ENCODE measurements around the gene CD300LF. TPM values are rescaled to one million over a fixed set of nuclear protein-coding genes. Genes with fewer than 3 reads are reported as not detected.
A peak's percentile ranks its signal among the peaks of the same experiment; 100 is the strongest.

The CD300LF gene
- total RNA-seq, 1 experiment from 2014 or later, result not detected

- no peak for TF ChIP-seq MXD4 (CRISPR knock-in tag; IDR thresholded peaks at IDR 0.05; ENCODE audit: borderline replicate concordance)
- no peak for TF ChIP-seq CTCF (IDR thresholded peaks at IDR 0.05)
These were observed 36.7 kb upstream of the CD300LF start (continued) for GRCh38 chr17:74749279-74750038.

- Mint-ChIP-seq H3K4me3 (peak within 1 kb of the TSS; percentile 92), H3K27ac (peak within 1 kb of the TSS; percentile 57), H3K4me1 (peaks cover 64% of the 10 kb centered on the region), H3K36me3 (peaks cover 8% of the 10 kb centered on the region), H3K27me3 (ENCODE audit: low read depth) (peaks cover 3% of the 10 kb centered on the region; the same call in 1 of the 2 replicates), H3K9me3 (peaks cover 3% of the 10 kb centered on the region; the same call in 1 of the 2 replicates)
- POLR2A ChIA-PET, result interaction anchor here (0.6 to 1.4 kb wide), 3 partner anchors 11 to 35 kb away, joined by 5 to 8 read pairs (median 6); partner anchors contain the start of gene NAT9
- ATAC-seq (peak; percentile 86), DNase-seq (ENCODE audit: low spot score) (peak; percentile 61)
- CTCF ChIA-PET, result interaction anchor here (0.6 to 3.7 kb wide), 14 partner anchors 11 to 213 kb away, joined by 3 to 35 read pairs (median 8); partner anchors contain the start of genes NAT9 and RAB37
- TF ChIP-seq SP1 (CRISPR knock-in tag; conservative IDR thresholded peaks at IDR 0.05), result peak; percentile 66
- TF ChIP-seq PREB (CRISPR knock-in tag; IDR thresholded peaks at IDR 0.05; ENCODE audit: borderline replicate concordance), result 0 out of 2 replicates have a peak, but pooled peaks have one; percentile 26
- peak; percentile 80 for TF ChIP-seq NFYB (CRISPR knock-in tag; conservative IDR thresholded peaks at IDR 0.05; ENCODE audit: low read depth)
- peak; percentile 43; the same call in 1 of the 2 replicates for TF ChIP-seq ZNF317 (CRISPR knock-in tag; IDR thresholded peaks at IDR 0.05; ENCODE audit: borderline replicate concordance, low read depth)
- TF ChIP-seq ATF3 (CRISPR knock-in tag; conservative IDR thresholded peaks at IDR 0.05), result 0 out of 2 replicates have a peak, but pooled peaks have one; percentile 24
- 0 out of 2 replicates have a peak, but pooled peaks have one; percentile 45 for TF ChIP-seq NR2C2 (CRISPR knock-in tag; IDR thresholded peaks at IDR 0.05)
- TF ChIP-seq FOXK1 (CRISPR knock-in tag; IDR thresholded peaks at IDR 0.05), result 0 out of 2 replicates have a peak, but pooled peaks have one; percentile 6
- TF ChIP-seq AFF4 (CRISPR knock-in tag; IDR thresholded peaks at IDR 0.05; ENCODE audit: borderline replicate concordance), result 0 out of 2 replicates have a peak, but pooled peaks have one; percentile 31
- TF ChIP-seq PRDM15 (CRISPR knock-in tag; IDR thresholded peaks at IDR 0.05), result peak; percentile 8; the same call in 1 of the 2 replicates
- TF ChIP-seq CREM (CRISPR knock-in tag; IDR thresholded peaks at IDR 0.05), result no peak
- TF ChIP-seq SOX15 (CRISPR knock-in tag; IDR thresholded peaks at IDR 0.05), result no peak
- TF ChIP-seq ZMAT4 (CRISPR knock-in tag; IDR thresholded peaks at IDR 0.05), result 0 out of 2 replicates have a peak, but pooled peaks have one; percentile 42
- TF ChIP-seq HMGXB4 (CRISPR knock-in tag; IDR thresholded peaks at IDR 0.05), result peak; percentile 58; the same call in 1 of the 2 replicates
- no peak for TF ChIP-seq ZBTB43 (CRISPR knock-in tag; IDR thresholded peaks at IDR 0.05)
- peak; percentile 88 for TF ChIP-seq ETV6 (CRISPR knock-in tag; IDR thresholded peaks at IDR 0.05)
- no peak for TF ChIP-seq MXD4 (CRISPR knock-in tag; IDR thresholded peaks at IDR 0.05; ENCODE audit: borderline replicate concordance)
These were observed 36.0 kb upstream of the CD300LF start, which contains the start of gene NHERF1 for GRCh38 chr17:74748529-74749278. TSS of gene NHERF1 (plus strand) at chr17:74748628. CDS start at chr17:74748847, 219 bp downstream.
